HG03135 (cell line): ENCODE results near the gene PDZD7.

Experiments used
- ATAC-seq: cut with Tn5 transposase; IDR thresholded peaks from one replicate; pipeline ENCODE4 v1.9.1; 2021; ENCODE audit warnings: mild to moderate bottlenecking, moderate library complexity; ENCODE audit not compliant: unreplicated experiment

Gene PDZD7

DNA sequence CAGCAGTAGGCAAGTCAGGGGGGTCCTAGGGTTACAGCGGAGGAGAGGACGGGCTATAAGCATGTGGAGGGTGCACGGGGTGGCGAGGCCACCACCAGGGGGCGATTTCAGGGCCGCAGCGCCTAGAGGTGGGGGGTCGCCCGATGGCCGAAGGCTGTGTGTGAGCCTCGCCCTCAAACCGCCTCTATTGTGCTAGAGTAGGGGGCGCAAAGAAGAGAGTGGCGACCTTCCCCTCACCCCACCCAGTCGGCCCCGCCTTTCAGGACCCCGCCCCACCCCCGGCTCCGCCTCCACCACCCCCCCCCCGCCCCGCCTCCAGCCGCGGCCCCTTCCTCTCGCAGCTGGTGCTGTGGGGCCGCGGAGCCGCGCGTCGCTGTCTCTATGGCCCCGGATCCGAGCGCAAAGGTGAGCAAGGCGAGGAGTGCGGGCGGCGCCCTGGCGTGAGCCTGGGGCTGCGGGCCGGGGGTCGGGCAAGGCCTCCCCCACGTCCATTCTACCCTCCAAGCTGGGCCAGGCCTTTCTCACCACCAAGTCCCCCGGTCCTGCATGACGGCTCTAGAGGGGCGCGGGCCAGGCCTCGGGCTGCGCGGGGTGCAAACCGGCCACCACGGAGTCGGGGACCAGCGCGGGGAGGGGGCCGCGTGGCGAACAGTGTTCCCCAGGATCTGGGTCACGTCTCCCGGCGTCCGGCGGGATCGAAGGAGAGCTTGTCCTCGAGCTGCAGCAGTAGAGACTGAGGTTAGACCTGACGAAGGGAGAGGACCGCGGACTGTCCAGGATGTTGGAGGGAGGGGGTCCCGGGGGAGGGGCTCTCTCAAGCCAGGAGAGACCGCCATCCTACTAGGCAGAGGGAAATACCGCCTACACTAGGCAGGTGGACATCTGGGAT lies 61.5 kb downstream of the PDZD7 start, which contains the start of gene SEMA4G:
TSS of gene SEMA4G (plus strand) at position 318 of the 889 bp plus-strand sequence. CDS start 3,409 bp downstream, outside the sequence.
- ATAC-seq: peak; percentile 69

DNA sequence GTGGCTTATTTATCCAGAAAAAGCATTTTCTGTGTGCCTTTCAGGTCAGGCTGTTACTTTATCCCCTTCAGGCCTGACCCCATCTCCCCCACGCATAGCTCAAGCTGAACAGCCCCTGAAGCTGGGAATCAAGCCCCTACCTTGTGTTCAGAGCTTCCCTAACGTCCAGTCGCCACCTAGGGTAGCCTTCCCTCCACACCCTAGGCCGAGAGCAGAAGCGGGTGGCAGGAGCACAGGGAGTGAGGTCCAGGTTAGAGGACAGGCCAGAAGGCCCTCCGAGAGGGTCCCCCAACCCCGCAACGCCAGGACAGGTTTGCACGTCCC lies 62.1 kb downstream of the PDZD7 start:
- no peak for ATAC-seq

DNA sequence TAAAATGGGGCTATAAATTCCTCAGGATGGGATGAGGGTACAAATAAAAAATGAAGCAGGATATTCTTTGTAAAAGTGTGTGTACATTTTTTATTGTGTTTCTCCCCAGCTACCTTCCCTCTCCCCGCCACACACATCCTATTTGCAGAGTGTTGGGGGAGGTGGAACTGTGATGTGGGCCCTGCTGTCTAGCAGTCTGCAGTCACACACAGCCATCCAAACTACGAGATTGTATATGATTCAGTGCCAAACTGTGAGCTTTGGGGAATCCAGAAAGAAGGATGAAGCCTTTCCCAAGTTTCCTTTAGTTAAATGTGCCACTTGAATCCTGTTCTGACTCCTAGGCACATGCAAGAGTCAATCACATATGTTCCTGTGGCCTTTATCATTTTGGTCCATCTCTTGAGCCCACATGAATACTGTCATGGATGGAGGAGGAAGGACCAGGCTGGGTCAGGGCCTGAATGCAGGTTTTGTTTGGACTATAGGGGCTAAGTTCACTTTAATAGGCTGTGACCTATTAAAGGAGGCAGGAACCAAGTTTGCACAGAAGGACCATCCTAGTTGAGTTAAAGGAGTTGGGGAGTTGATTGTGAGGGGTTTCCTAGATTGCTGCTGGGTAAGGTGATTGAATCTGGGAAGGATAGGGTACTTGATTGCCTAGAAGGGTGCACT lies 62.7 kb downstream of the PDZD7 start:
- ATAC-seq: no peak

DNA sequence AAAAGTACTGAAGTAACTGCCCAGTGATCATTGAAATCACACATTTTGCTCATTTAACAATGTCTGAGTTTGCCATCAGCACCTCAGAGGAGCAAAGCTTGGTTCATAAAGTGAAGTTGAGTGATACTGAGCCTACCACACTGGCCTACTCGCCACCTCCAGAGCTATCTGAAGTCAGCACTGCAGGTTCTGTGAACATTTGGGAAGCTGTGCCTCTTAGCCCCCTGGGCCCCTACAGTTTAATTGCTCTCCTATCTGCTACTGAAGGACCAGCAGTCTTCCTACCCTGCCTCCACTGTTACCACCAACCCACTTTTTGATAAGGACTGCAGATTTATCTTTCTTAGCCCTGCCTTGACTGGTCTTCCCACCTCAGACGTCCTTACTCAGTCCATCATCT lies 63.6 kb downstream of the PDZD7 start:
- ATAC-seq: no peak

DNA sequence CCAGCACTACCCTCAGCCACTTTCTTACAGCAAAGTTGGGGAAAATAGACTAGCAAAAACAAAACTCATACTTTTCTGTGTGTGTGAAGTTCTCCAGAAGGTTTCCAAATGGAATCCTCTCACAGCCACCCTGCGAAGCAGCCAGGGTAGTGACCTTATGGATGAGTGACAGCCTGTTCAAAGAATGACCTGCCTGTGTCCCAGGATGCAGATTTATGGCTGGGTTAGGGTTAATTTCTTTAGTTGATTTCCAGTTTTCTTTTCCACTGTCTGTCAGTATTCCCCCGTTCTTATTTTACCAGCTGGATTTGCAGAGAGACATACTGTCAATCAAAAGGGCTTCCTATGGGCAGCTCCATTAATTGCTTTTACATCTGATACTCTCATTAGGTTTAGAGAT lies 64.0 kb downstream of the PDZD7 start:
- ATAC-seq: no peak

DNA sequence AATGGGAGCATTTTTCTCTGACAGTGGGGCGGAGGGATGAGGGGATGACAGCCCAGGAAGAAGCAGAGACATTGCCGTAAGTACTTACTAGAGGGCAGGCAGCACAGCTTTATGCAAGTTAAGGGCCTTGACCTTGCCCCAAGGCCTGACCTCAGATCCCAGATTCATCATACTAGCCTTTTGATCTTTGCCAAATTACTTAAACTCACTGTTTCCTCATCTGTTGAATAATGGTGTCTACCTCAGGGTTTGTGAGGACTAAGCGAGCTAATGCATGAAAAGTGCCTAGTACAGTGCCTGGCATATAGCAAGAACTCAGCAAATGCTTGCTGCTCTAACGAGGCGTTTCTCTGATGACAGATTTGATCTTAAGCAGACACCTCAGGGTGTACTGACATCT lies 65.1 kb downstream of the PDZD7 start:
- no peak for ATAC-seq

DNA sequence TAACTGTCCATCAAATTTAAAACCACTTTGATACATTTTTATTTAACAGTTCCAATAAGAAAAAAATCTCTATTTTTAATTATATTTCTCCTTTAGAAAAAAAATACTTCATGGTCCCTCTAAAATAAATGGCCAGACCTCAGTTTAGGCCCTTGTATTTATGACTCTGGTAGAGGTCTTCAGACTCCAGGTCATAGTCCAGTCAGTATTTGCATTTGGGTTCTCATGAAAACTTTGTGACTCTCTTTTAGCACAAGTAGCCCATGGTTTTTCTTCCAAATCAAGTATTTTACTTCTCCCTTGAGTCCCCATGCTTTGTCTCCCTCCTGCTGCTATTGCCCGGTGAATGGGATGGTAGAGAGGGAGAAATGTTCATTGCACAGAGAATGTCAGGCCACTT lies 67.1 kb downstream of the PDZD7 start:
- no peak for ATAC-seq

DNA sequence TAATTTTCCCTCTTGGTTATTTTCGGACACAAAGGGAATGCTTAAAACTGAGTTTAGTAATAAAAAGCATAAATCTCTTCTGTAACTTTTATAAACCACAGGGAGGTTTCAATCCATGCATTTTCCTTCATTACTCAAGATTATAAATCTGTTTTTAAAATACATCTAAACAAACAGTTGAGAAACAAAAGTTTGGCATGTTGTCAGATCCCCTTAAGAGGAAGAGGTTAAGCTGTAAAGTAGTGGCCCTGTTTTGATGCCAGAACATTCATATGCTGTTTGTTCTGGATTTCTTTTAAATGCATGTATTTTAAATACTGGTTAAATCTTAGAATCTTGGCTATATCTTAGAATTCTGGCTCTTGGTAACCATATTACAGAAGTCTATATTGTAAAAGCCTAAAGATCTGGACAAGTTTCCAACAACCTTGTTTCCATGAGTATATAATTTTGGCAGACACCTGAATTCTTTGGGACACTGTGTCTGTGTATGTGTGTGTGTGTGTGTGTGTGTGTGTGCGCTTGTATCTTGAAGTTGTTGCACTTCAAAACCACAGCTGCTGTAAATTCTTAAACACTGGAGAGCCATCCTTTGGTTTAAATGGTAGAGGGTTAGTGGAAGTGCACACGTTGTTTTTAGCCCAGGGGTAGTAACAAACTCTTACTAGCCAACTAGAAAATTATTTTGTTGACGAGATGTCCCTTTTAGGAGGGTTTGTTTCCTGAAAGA lies 68.4 kb downstream of the PDZD7 start:
- ATAC-seq: no peak

DNA sequence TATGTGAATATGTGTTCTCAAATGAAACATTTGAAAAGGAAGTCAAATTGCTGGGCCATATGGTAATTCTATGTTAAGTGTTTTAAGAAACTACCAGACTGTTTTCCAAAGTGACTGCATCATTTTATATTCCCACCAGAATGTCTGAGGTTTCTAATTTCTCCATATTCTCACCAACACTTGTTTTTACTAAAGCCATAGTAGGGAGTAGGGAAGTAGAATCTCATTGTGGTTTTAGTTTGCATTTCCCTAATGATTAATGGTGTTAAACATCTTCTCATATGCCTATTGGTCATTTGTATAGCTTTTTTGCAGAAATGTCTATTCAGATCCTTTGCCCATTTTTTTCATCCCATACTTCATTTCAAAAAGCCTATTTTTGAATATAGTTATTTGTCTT lies 70.7 kb downstream of the PDZD7 start:
- no peak for ATAC-seq
